Esophagus (tissue), 2 donors: ENCODE measurements around the gene TLE5. TPM values are rescaled to one million over a fixed set of nuclear protein-coding genes. Genes with fewer than 3 reads are reported as not detected.
"Not testable (repeated sequence)": the region's sequence is repeated elsewhere in the genome, so short reads cannot be mapped to it uniquely, and the experiment has no call there.

ENCODE experiments used
- H3K27ac ChIP-seq, 2 donors: one replicate each; pipeline ENCODE4 v1.5.1; 2013; ENCODE audit warnings: low read depth in 2 of 2, mild to moderate bottlenecking in 2 of 2, inconsistent platforms in 1 of 2, low read length in 1 of 2, moderate library complexity in 1 of 2
- H3K27me3 ChIP-seq, 2 donors: one replicate each; pipeline ENCODE4 v1.6.1; 2013; ENCODE audit warnings: low read length in 2 of 2, control low read depth in 1 of 2, mild to moderate bottlenecking in 1 of 2; ENCODE audit not compliant: insufficient read depth in 2 of 2, control insufficient read depth in 1 of 2
- H3K36me3 ChIP-seq, 2 donors: one replicate each; pipeline ENCODE4 v1.6.1; 2013; ENCODE audit warnings: low read length in 1 of 2; ENCODE audit not compliant: control insufficient read depth in 2 of 2, insufficient read depth in 2 of 2
- H3K4me1 ChIP-seq, 2 donors: one replicate each; pipeline ENCODE4 v1.6.1; 2013; ENCODE audit warnings: low read length in 1 of 2; ENCODE audit not compliant: control insufficient read depth in 2 of 2, insufficient read depth in 2 of 2
- H3K4me3 ChIP-seq, 2 donors: one replicate each; pipeline ENCODE4 v1.5.1; 2013; ENCODE audit warnings: low read length in 2 of 2, mild to moderate bottlenecking in 2 of 2, low read depth in 1 of 2, moderate library complexity in 1 of 2
- H3K9me3 ChIP-seq, 2 donors: one replicate each; pipeline ENCODE4 v1.6.1; 2013; ENCODE audit warnings: mild to moderate bottlenecking in 2 of 2, low read depth in 1 of 2, low read length in 1 of 2, moderate library complexity in 1 of 2; ENCODE audit not compliant: control insufficient read depth in 2 of 2, insufficient read depth in 1 of 2
- WGBS, 2 donors: extraction: QIAGEN DNeasy Blood & Tissue Kit; methylation state at CpG; one replicate each; pipeline ENCODE4 v1.1.7; 2013; 5-methylcytosine and 5-hydroxymethylcytosine counted together
- polyA plus RNA-seq, 2 donors: library from polyadenylated mRNA; stranded (reverse); fragments of 200-250 nt; gene quantifications; one replicate each; pipeline ENCODE4 v1.2.3, GENCODE V29; 2013
- donor health status: healthy with polysubstance abuse.
- donor health status: Bipolar disorder and iron deficiency.

TLE5 gene
- polyA plus RNA-seq, 2 donors = 356 to 578 TPM

GRCh38 chr19:3096902-3097326 is 34.6 kb upstream of the TLE5 start:
- Histone ChIP-seq H3K27ac (peak overlapping the region; percentile 14 to 66), H3K4me3 (peak overlapping the region; percentile 4 to 26), H3K36me3 (peaks cover 0 to 2% of the 10 kb centered on the region in 2 donors), H3K9me3 (no peaks in the 10 kb centered on the region), H3K4me1 (peaks cover 23 to 43% of the 10 kb centered on the region in 2 donors), H3K27me3 (no peaks in the 10 kb centered on the region)
- WGBS, 2 donors = 29 to 37% methylated on average over 8 to 11 of the region's 11 CpGs

GRCh38 chr19:3096267-3096901 is 34.1 kb upstream of the TLE5 start:
- 31 to 32% methylated on average over 25 of the region's 25 CpGs for WGBS, 2 donors
- Histone ChIP-seq H3K36me3 (peaks cover 0 to 2% of the 10 kb centered on the region in 2 donors), H3K4me3 (peak overlapping the region in 1 of 2 donors; percentile 65), H3K9me3 (no peaks in the 10 kb centered on the region), H3K4me1 (peaks cover 23 to 43% of the 10 kb centered on the region in 2 donors), H3K27ac (peak overlapping the region; percentile 14 to 66), H3K27me3 (no peaks in the 10 kb centered on the region)

DNA sequence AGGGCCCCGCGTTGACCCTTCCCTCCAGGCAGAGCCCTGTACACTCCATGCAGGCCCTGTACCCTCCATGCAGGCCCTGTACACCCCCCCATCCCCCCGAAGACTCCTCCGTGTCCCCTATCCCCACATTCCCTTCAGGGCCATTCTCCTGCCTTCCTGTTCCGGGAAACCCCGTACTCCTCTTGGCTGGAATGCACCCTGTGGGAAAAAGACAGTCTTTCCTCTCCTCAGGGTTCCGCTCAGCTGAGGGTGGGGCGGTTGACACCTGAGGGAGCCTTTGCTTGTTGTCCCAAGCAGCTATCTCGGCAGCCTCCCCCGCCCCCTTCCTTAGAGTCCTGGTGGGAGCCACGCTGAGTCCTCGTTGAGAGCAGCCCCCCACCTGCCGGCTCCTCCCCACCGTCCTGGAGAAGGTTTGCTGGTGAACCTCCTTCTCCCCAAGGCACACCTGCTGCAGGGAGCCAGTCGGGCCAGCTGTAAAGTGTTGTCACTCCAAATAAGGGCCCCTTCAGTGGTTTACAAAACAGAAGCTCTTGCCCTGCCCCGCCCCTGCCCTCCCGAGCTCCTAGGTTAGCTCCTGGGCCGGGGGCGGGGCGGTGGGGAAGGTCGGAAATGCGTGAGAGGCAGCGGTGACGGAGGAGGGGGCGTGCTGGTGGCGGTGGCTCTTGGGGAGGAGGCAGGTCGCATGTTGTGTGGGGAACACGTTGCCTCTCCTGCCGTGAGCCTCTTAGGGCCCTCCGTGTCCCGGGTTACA is 33.3 kb upstream of the TLE5 start:
- Histone ChIP-seq H3K27me3 (no peaks in the 10 kb centered on the region), H3K36me3 (peaks cover 0 to 2% of the 10 kb centered on the region in 2 donors), H3K4me3 (peak overlapping the region; percentile 65 to 97), H3K27ac (peak overlapping the region in 1 of 2 donors; percentile 59), H3K9me3 (no peaks in the 10 kb centered on the region), H3K4me1 (peaks cover 23 to 43% of the 10 kb centered on the region in 2 donors)
- WGBS, 2 donors = 6% methylated on average over 31 of the region's 31 CpGs

DNA sequence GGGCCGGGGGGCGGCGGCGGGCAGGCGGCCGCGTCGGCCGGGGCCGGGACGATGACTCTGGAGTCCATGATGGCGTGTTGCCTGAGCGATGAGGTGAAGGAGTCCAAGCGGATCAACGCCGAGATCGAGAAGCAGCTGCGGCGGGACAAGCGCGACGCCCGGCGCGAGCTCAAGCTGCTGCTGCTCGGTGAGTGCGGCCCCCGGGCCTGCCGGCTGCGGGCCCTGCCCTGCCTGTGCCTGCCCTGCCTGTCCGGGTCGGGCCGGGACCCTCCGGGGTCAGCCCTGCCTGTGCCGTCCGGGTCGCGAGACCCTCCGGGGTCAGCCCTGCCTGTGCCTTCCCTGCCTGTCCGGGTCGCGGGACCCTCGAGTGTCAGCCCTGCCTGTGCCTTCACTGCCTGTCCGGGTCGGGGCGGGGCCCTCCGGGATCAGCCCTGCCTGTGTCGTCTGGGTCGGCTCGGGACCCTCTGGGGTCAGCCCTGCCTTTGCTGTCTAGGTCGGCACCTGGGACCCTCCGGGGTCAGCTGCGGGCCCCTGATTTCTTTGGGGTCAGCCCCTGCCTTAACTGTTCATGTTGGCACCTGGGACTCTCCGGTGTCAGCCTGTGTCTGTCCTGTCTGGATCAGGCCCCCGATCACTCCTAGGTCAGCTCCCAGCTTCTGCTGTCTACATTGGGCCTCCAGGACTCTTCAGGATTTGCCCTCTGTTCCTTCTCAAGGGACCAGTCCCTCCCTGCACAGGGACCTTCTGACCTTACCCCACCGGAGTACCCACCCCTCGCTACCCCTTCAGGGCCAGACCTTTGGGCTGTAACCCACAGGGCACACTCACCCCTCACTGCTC is 32.5 kb upstream of the TLE5 start:
- H3K27me3 ChIP-seq = no peaks in the 10 kb centered on the region
- H3K9me3 ChIP-seq = no peaks in the 10 kb centered on the region
- H3K36me3 ChIP-seq = no peaks in the 10 kb centered on the region
- H3K4me1 ChIP-seq = peaks cover 23 to 40% of the 10 kb centered on the region in 2 donors
- H3K4me3 ChIP-seq = peak overlapping the region; percentile 65 to 97
- WGBS, 2 donors = 1 to 2% methylated on average over 32 to 57 of the region's 57 CpGs
- H3K27ac ChIP-seq = peak overlapping the region; percentile 59 to 73

- H3K27ac ChIP-seq, H3K27me3 ChIP-seq, H3K4me1 ChIP-seq, H3K36me3 ChIP-seq, H3K9me3 ChIP-seq, H3K4me3 ChIP-seq: not testable (repeated sequence)
- WGBS, 2 donors = 80 to 81% methylated on average over 7 of the region's 7 CpGs
These were observed 27.1 kb upstream of the TLE5 start for GRCh38 chr19:3089299-3089855.

DNA sequence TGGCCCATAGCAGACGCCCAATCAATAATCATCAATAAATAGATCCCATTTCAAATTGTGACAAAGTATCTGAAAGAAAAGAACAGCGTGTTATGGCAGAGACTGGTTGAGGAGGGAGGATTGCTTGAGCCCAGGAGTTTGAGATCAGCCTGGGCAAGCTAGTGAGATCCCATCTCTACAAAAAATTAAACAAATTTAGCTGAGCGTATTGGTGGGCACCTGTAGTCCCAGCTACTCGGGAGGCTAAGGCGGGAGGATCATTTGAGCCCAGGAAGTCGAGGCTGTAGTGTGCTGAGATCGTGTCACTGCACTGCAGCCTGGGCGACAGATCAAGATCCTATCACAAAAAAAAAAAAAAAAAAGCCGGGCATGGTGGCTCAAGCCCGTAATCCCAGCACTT is 25.5 kb upstream of the TLE5 start:
- H3K4me1 ChIP-seq = no peaks in the 10 kb centered on the region
- no peak overlapping the region for H3K27ac ChIP-seq
- no peaks in the 10 kb centered on the region for H3K27me3 ChIP-seq
- H3K4me3 ChIP-seq = no peak overlapping the region
- H3K9me3 ChIP-seq = no peaks in the 10 kb centered on the region
- WGBS, 2 donors = 83 to 84% methylated on average over 9 to 10 of the region's 10 CpGs
- no peaks in the 10 kb centered on the region for H3K36me3 ChIP-seq

DNA sequence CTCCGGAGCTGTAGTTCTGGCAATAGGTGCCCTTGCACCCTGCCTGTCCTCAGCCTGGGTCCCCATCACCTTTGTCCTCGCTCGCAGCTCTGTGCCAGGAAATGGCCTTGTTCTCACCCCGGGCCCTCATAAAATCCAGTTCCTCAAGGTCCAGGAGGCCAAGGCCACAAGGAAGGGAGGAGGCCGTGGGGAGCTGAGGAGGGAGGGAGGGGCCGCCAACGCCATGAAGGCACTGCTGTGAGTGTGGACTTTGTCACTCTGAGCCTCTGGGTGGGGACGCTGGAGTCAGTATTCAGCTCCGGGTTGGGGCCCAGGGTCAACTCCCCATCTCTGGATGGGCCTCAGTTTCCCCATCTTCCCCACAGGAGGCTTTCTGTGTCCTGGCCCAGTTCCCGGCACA is 22.6 kb upstream of the TLE5 start:
- H3K36me3 ChIP-seq = no peaks in the 10 kb centered on the region
- 65 to 79% methylated on average over 10 of the region's 10 CpGs for whole genome bisulfite sequencing, 2 donors
- H3K27ac ChIP-seq = no peak overlapping the region
- H3K4me3 ChIP-seq = no peak overlapping the region
- H3K27me3 ChIP-seq = no peaks in the 10 kb centered on the region
- H3K9me3 ChIP-seq = no peaks in the 10 kb centered on the region
- no peaks in the 10 kb centered on the region for H3K4me1 ChIP-seq

GRCh38 chr19:3083964-3084363 is 21.7 kb upstream of the TLE5 start:
- WGBS, 2 donors = 87 to 94% methylated on average over 7 of the region's 7 CpGs

DNA sequence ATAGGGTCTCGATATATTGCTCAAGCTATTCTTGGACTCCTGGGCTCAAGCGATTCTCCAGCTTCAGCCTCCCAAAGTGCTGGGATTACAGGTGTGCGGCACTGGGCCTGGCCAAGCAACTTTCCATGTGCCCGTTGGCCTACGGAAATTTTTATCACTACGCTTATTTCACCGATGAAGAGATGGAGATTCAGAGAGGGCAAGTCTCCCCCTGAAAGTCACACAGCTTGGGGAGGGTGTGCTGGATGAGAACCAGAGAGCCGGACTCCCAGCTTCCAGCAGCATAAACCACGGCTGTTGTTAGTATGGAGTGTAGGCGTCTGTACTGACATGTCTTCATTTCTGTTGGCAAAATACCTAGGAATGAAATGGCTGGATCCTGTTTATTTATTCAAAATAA is 20.0 kb upstream of the TLE5 start:
- H3K4me3 ChIP-seq = no peak overlapping the region
- H3K9me3 ChIP-seq = no peaks in the 10 kb centered on the region
- H3K36me3 ChIP-seq = no peaks in the 10 kb centered on the region
- H3K4me1 ChIP-seq = no peaks in the 10 kb centered on the region
- no peaks in the 10 kb centered on the region for H3K27me3 ChIP-seq
- no peak overlapping the region for H3K27ac ChIP-seq
- WGBS, 2 donors = 89 to 90% methylated on average over 10 of the region's 10 CpGs

More at GRCh38 chr19:3083964-3084363, 21.7 kb upstream of the TLE5 start:
- H3K4me3 ChIP-seq = no peak overlapping the region
- H3K36me3 ChIP-seq = no peaks in the 10 kb centered on the region
- H3K27ac ChIP-seq = no peak overlapping the region
- H3K27me3 ChIP-seq = no peaks in the 10 kb centered on the region
- no peaks in the 10 kb centered on the region for H3K4me1 ChIP-seq
- H3K9me3 ChIP-seq = no peaks in the 10 kb centered on the region
